GM19043 (cell line): ENCODE measurements around the gene CLEC18C.
"Not testable (repeated sequence)": the region's sequence is repeated elsewhere in the genome, so short reads cannot be mapped to it uniquely, and the experiment has no call there.

ENCODE experiments used
- ATAC-seq: cut with Tn5 transposase; IDR thresholded peaks from one replicate; pipeline ENCODE4 v1.9.1; 2021; ENCODE audit warnings: low read depth; ENCODE audit not compliant: unreplicated experiment

CLEC18C gene

DNA sequence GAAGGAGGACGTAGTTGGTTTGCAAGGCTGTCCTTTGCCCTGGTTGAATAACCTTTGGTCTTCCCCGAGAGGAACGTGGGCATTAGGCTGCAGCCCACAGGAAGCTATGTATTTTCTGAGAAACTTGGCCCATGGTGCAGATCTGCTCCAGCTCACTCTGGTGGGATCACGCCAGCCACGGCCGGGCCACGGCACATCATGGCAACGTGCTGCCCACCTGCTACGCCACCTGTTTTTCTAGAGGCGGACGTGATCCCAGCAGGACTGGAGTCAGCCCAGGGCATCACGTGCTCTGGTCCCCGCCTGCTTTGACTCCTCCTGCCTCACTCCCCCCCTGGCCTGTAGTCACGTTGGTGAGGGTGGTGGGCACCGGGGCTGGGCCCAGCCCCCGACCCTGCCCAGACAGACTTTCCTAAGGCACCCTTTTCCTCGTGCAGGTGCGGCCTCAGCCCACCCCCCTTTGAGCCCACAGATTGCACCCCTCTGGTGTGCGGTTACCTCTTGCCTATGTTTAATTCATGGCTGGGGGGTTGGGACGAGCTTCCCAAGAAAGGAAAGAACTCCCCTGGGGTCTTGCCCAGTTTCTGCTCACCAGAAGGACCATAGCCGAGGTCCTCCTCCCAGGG lies at the start of gene CLEC18C:
Gene CLEC18C (plus strand): TSS at position 576 of the 626 bp plus-strand sequence. CDS start 492 bp downstream, outside the sequence.
- not testable (repeated sequence) for ATAC-seq

DNA sequence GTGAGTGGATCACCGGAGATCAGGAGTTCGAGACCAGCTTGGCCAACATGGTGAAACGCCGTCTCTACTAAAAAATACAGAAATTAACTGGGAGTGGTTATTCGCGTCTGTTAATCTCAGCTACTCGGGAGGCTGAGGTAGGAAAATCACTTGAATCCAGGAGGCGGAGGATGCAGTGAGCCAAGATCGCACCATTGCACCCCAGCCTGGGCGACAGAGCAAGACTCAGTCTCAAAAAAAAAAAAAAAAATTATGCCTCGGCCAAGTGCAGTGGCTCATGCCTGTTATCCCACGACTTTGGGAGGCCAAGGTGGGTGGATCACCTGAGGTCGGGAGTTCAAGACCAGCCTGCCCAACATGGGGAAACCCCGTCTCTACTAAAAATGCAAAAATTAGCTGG lies 49.8 kb upstream of the CLEC18C start:
- not testable (repeated sequence) for ATAC-seq

DNA sequence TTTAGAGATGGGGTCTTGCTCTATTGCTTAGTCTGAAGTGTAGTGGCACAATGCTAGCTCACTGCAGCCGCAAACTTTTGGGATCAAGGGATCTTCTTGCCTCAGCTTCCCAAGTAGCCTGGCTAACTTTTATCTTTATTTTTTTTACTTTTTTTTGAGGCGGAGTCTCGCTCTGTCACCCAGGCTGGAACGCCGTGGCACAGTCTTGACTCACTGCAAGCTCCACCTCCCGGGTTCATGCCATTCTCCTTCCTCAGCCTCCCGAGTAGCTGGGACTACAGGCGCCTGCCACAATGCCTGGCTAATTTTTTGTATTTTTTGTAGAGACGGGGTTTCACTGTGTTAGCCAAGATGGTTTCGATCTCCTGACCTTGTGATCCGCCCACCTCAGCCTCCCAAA lies 47.4 kb upstream of the CLEC18C start:
- ATAC-seq = not testable (repeated sequence)

DNA sequence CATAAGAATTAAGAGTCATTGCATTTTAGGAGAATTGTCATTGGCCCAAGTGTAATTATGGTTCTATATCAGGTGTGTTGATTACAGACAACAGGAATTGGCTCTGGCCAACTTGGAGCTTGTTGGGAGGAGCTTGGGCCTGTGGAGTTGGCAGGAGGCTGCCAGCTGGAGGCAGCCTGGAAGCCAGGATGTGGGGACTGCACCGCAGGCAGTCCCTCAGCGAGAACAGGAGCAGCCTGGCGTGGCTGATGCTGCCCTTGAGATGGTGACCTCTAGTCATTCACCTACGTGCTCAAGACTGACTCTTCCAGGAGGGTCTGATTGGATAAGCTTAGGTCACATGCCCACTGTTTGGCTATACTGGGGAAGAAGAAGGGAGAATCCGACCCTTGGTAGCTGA lies 45.9 kb upstream of the CLEC18C start:
- not testable (repeated sequence) for ATAC-seq

DNA sequence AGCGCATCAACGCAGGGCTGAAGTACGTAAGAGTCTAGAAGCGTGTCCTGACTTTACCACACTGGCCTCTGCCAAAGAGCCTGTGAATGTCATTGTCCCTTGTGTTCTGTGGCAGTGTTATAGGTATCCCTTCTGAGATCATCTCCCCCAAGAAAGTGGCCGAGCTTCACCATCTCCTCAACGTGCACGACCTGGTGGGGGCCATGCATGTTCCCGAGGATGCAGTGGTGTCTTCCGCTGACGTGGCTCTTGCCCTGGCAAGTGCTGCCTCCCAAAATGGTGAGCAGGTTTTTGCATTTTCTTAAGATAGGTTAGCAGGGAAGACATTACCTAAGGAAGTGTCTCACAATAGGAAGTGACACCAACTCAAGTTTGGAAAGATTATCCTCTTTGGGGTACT lies 44.7 kb upstream of the CLEC18C start:
- not testable (repeated sequence) for ATAC-seq

DNA sequence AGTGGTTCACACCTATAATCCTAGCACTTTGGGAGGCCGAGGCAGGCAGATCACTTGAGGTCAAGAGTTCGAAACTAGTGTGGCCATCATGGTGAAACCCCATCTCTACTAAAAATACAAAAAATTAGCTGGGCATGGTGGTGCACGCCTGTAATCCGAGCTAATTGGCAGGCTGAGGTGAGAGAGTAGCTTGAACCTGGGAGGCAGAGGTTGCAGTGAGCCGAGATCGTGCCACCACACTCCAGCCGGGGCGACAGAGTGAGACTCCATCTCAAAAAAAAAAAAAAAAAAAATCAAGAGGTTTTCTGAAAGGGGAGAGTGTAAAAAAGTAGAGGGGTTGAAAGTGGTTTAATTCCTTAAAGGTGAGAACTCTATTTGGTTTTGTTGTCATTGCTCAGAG lies 37.8 kb upstream of the CLEC18C start:
- not testable (repeated sequence) for ATAC-seq

DNA sequence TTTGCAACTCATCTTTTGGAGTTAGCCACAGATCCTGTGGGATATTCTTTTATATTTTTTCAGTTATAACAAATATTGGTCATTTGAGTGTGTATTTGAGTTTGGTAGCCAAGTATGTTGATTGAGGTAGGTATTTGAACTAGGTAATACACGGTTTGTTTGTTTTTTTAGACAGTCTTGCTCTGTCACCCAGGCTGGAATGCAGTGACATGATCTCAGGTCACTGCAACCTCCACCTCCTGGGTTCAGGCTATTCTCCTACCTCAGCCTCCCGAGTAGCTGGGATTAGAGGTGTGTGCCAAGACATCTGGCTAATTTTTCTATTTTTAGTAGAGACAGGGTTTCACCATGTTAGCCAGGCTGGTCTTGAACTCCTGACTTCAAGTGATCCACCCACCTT lies 37.0 kb upstream of the CLEC18C start:
- not testable (repeated sequence) for ATAC-seq

DNA sequence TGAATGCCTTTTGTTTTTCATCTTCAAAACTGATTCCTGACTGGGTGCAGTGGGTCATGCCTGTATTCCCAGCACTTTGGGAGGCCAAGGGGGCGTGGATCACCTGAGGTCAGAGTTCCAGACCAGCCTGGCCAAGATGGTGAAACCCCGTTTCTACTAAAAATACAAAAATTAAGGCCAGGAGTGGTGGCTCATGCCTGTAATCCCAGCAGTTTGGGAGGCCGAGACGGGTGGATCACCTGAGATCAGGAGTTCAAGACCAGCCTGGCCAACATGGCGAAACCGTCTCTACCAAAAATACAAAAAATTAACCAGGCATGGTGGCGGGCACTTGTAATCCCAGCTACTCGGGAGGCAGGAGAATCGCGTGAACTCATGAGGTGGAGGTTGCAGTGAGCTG lies 30.8 kb upstream of the CLEC18C start:
- ATAC-seq = not testable (repeated sequence)

DNA sequence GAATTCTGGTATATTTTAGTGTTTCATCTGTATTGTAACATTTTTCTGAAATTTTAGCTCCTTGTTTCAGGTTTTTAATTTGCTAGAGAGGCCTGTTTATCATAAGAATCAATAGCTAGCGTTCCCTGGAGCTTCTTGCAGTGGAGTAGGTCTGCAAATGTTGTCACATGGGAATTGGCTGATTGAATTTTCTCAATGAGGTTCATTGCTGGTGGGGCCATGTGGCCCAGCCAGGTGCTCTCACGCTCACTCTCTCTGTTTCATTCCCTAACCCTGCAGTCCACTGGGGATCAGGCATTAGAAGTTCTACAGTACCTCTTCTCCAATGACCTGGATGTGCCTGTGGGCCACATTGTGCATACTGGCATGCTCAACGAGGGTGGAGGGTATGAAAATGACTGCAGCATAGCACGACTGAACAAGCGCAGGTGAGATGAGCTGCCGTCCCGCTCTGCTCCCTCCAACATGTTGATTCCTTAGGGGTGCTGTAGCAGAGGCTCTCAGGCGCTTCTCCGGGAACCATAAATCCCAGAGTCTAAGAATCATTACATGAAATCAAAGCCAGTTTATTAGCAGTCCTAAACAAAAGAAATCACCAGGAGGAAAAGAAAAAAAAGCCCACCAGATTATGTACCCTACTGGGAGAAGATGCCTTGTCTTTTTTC lies 30.2 kb upstream of the CLEC18C start:
- ATAC-seq = not testable (repeated sequence)

DNA sequence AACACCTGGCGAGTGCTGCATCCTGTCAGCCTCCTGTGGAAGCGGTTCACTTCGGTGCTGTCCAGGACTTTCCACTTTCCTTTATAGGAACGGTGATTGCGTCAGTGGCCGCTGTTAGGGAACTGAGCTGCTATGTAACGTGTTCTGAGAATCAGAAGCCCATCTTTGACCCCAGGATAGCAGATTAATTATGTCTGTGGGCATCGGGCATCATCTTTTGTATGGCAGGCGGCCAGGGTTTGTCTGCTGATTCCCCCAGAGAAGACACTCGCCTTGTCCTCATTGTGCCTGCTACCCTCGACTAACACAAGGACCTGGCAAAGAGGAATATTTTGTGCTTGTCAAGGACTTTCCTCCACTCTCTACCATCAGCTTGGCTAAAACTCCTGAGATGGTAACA lies 25.7 kb upstream of the CLEC18C start:
- ATAC-seq = not testable (repeated sequence)

DNA sequence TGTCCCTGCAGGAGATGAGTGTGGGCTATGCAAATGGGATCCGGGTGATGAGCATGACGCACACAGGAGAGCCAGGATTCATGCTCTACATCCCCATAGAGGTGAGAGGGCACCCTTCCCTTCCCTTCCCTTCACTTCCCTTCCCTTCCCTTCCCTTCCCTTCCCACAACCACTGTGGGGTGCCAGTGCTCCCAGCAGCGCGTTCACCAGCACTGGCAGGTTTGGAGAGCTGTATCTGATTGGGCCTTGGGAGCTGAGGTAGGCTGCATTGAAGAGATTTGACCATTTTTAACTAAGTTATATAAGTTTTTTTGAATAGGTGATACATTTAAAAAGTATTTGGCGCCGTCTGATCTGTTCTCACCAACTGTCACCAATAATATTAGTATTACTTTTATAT lies 25.1 kb upstream of the CLEC18C start:
- ATAC-seq = not testable (repeated sequence)

DNA sequence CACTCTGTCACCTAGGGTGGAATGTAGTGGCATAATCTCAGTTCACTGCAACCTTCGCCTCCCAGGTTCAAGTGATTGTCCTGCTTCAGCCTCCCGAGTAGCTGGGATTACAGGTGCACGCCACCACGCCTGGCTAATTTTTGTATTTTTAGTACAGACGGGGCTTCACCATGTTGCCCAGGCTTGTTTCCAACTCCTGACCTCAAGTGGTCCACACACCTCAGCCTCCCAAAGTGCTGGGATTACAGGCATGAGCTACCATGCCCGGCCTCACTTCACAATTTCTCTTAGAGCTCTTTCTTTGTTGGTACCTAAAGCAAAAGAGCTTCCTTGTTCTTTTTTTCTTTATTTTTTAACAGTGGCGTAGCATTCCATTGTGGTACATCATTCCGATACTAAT lies 24.3 kb upstream of the CLEC18C start:
- not testable (repeated sequence) for ATAC-seq

DNA sequence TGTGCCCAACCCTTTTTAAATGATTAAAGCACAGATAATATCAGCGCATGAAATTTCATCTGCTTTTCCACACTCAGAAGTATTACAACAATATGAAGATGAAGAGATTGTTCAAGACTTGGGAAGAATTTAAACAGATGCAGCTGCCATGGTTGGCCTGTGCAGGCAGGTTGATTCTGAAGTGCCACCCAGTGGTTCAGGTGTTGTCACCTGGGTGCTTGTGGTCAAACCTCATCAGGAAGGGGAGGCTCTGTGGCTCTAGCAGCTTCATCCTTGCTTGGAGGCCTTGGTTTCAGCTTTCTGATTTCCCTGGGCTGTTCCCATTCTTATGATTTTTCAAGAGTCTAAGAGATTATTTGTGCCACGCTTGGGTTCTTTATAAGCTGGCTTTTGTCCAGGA lies 22.2 kb upstream of the CLEC18C start:
- no peak for ATAC-seq

DNA sequence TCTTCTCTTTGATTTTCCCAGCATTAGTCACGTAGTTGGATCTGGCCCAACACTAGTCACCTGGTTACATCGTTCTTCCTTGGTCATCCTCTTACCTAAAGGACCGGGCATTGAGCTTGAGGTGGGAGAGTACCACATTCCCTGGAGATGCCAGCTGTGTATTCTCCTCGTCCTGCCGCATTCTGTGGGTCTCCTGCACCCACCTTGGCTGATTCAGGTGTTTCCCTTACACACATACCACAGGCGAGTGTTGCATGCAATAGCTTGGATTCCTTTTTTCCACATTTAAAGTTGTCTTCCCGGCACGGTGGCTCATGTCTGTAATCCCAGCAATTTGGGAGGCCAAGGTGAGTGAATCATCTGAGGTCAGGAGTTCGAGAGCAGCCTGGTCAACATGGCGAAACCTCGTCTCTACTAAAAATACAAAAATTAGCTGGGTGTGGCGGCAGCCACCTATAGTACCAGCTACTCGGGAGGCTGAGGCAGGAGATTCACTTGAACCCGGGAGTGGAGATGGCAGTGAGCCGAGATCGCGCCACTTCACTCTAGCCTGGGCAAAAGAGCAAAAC lies 21.6 kb upstream of the CLEC18C start:
- no peak for ATAC-seq

DNA sequence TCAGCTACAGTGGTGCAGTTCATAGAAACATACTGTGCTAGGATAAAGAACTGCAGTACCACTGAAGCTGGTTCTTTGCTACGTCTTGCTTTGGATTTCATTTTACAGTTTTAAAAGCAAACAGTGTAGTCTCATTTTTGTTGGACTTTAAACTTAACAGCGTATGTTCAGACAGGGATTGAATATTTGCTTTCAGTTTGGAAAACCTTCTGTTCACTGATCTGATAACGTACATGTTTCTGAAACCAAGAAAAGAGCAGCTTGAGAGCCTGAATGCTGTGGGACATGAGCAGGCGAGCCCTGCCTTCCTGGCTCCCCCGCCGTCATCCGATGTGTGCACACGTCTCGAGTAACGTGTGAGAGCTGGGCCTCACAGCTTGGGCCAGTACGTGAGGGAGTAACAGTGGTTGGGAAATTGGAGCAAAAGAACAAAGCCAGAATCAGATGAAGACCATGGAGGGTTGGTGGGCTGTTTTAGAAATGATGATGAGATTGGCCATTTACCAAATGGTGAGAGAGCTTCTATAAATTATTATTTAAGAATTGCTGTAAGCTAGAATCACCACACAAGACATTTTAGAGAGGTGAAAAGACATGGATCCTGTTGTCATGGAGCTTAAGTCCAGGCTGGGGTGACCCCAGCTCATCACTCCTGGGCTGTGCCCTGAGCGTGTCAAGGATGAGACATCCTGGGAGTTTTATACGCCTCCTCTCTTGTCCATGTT lies 20.8 kb upstream of the CLEC18C start:
- no peak for ATAC-seq

DNA sequence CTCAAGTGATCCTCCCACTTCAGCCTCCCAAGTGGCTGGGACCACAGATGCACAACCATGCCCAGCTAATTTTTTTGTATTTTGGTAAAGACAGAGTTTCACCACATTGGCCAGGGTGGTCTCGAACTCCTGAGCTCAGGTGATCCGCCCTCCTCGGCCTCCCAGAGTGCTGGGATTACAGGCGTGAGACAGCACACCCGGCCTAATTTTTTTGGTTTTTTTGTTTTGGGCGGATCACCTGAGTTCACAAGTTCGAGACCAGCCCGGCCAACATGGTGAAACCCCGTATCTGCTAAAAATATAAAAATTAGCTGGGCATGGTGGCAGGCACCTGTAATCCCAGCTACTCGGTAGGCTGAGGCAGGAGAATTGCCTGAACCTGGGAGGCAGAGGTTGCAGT lies 18.9 kb upstream of the CLEC18C start:
- not testable (repeated sequence) for ATAC-seq

DNA sequence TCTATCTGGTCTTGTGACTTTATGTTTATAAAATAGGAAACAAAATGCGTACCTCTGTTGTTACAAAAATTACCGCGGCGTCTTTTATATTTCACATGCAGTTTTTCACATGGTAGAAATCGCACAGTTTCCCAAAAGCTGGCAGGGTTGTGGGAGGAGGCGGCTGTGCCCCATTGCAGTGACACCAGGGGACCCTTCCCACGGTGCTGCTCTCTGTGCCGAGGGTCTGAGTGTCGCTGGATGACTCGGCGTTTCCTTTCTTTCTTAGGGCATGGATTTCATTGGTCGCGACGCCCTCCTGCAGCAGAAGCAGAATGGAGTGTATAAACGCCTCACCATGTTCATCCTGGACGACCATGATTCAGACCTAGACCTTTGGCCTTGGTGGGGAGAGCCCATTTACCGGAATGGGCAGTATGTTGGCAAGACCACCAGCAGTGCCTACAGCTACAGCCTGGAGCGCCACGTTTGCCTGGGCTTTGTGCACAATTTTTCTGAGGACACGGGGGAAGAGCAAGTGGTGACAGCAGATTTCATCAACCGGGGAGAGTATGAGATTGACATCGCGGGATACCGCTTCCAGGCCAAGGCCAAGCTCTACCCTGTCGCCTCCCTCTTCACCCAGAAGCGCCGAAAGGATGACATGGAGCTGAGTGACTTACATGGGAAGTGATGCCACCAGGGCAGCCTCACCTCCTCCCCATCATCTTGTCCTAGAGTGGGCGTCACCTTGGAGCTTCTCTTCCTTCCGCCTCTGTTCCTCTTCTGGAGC lies 17.2 kb upstream of the CLEC18C start:
- no peak for ATAC-seq

DNA sequence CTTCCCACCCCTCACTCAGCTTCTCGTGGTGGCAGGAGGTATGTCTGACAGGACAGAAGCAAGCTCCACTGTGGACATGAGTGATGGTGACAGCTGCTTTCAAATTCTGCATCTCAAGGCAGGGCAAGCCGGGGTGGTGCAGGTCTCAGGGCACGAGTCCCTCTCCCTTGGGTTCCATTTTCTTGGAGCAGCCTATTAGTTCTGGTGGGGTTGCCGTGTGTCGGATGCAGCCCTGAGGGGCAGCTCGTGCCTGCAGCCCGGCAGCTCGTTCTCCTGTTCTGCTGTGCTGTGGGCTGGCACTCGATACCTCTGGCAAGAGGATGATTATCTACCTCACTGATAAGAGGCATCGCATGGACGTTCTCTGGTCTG lies 16.5 kb upstream of the CLEC18C start:
- no peak for ATAC-seq

DNA sequence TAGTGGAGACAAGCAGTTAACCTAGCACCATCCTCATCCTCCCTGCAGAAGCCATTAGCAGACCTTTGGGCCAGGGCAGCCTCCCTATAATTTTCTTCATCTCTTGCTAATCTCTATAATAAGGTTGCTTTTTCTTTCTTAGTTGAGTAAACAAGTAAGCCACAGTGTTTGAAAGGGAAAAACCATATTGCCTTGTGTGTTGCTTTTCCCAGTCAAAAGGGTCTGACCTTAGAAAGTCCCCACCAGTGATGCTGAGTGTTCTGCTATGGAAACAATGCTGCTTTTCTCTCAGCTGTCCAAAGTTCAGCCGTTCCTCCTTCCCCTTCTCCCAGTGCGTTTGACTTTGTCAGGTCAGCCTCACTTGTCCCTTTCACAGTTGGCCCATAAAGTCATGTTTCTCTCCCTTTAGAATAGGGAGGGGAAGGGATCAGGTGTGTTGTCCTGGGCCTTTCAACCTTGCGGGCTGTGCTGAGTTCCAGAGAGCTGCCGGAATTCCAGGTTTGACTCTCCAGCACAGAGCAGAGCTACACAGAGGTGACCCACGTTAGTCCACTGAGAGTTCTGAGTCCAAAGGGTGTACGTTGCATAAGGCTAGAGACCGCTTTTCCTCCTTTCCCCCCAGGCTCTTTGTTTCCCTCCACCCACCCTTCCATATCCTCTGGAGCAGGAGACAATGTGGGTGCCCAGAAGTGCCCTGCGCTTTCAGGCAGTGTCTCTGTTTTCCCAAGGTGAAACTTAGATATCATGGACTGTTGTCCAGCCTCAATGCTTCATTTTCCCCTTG lies 15.9 kb upstream of the CLEC18C start:
- no peak for ATAC-seq
